CD4-positive, alpha-beta T cell (primary cell): ENCODE data around the gene CYFIP1. TPM values are rescaled to one million over a fixed set of nuclear protein-coding genes. Genes with fewer than 3 reads are reported as not detected.

Source experiments
- ATAC-seq: fragments of 200-7000 bp; cut with Tn5 transposase; one replicate; pipeline ENCODE4 v1.10.0; 2022; ENCODE audit warnings: mild to moderate bottlenecking; ENCODE audit not compliant: poor library complexity
- CTCF ChIA-PET: fragments of 350-600 bp; sonication (Branson Sonifier 250); formaldehyde crosslinking; loops from one replicate; lab custom pipeline; 2021; ENCODE audit warnings: antibody characterized with exemption, inconsistent platforms; lab: Charles Lee
- POLR2A ChIA-PET: fragments of 350-600 bp; sonication (Branson Sonifier 250); formaldehyde crosslinking; loops from one replicate; lab custom pipeline; 2021; ENCODE audit warnings: antibody characterized with exemption, inconsistent platforms; lab: Charles Lee
- DNase-seq, 14 experiments: peaks; one replicate each; pipeline ENCODE4 v3.0.0-alpha.2; 2013 to 2020; ENCODE audit warnings: mixed read lengths in 2 of 14
- H3K27ac ChIP-seq, 2 donors: one replicate each; pipeline versions ENCODE4 v1.5.1 to v1.7.0; 2013; ENCODE audit warnings: low read length in 2 of 2, low read depth in 1 of 2, mild to moderate bottlenecking in 1 of 2
- H3K27me3 ChIP-seq, 2 experiments: 1 replicate in 1 of 2; 2 replicates in 1 of 2; pipeline versions ENCODE4 v1.6.1 to v1.7.0; 2013; ENCODE audit warnings: low read length in 2 of 2, control low read depth in 1 of 2, mild to moderate bottlenecking in 1 of 2, moderate library complexity in 1 of 2; ENCODE audit not compliant: insufficient read depth in 2 of 2, control insufficient read depth in 1 of 2
- H3K36me3 ChIP-seq: one replicate; pipeline ENCODE4 v1.6.1; 2013; ENCODE audit warnings: low read length, control low read depth; ENCODE audit not compliant: insufficient read depth
- H3K4me1 ChIP-seq: one replicate; pipeline ENCODE4 v1.6.1; 2013; ENCODE audit warnings: low read length, control low read depth; ENCODE audit not compliant: insufficient read depth
- H3K4me3 ChIP-seq: one replicate; pipeline ENCODE4 v1.5.1; 2013; ENCODE audit warnings: mild to moderate bottlenecking, low read length, moderate library complexity
- H3K9me3 ChIP-seq, 2 experiments: 1 replicate in 1 of 2; 2 replicates in 1 of 2; pipeline versions ENCODE4 v1.6.1 to v1.7.0; 2013; ENCODE audit warnings: low read length in 2 of 2, mild to moderate bottlenecking in 2 of 2, control low read depth in 1 of 2, moderate library complexity in 1 of 2; ENCODE audit not compliant: control insufficient read depth in 1 of 2, insufficient read depth in 1 of 2
- H3K27ac Mint-ChIP-seq: one replicate; pipeline ENCODE4 v1.8.0; 2020; ENCODE audit warnings: mixed read lengths
- H3K27me3 Mint-ChIP-seq: one replicate; pipeline ENCODE4 v1.8.0; 2021; ENCODE audit warnings: mixed read lengths
- H3K36me3 Mint-ChIP-seq: one replicate; pipeline ENCODE4 v1.8.0; 2021; ENCODE audit warnings: low read depth, mixed read lengths
- H3K4me1 Mint-ChIP-seq: one replicate; pipeline ENCODE4 v1.8.0; 2021; ENCODE audit warnings: low read depth, mixed read lengths
- H3K4me3 Mint-ChIP-seq: one replicate; pipeline ENCODE4 v1.8.0; 2020; ENCODE audit warnings: mild to moderate bottlenecking, mixed read lengths
- H3K9me3 Mint-ChIP-seq: one replicate; pipeline ENCODE4 v1.8.0; 2020; ENCODE audit warnings: mixed read lengths
- intact Hi-C, 2 experiments: fragments of 100-400 bp; cut with DNase I in 1 of 2; cut with micrococcal nuclease in 1 of 2; formaldehyde crosslinking; loops; one replicate each; pipeline versions ENCODE4 v1.15.1 to v1.9.0; 2023 to 2025; cut with DNase I, micrococcal nuclease
- total RNA-seq, 174 experiments: library from RNA in 2 of 174; stranded (reverse) in 2 of 174; gene quantifications; one replicate each; pipeline ENCODE4 v1.2.3 and lab custom pipeline; 2021 to 2026
- TF ChIP-seq, protein P1 (sequence below): fragments of 200-600 bp; IDR thresholded peaks from one replicate; pipeline ENCODE4 v1.8.0; 2022; ENCODE audit warnings: antibody characterized with exemption, mild to moderate bottlenecking

CYFIP1 gene
- total RNA-seq, 2 experiments from 2014 or later = 3.2 to 4.4 TPM

DNA sequence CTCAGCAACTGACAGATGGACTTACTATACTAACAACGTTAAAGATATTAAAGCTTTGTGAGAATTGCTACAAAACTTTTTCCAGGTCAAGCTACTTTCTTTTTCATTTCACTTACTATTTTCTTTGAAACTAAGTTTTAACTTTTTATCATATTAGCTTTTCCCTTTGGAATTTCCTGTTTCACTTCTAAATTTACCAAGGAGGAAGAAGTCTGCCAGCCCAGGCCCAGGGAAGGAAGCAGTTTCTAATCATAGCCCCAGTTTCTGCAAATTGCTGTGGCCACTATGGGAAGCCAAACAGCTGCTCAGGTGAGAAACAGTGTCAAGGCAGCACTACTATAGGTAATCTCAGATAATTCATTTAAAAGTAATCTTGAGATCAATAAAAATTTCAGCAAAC is 18.4 kb downstream of the CYFIP1 start:
- H3K27ac ChIP-seq = no peak overlapping the region

DNA sequence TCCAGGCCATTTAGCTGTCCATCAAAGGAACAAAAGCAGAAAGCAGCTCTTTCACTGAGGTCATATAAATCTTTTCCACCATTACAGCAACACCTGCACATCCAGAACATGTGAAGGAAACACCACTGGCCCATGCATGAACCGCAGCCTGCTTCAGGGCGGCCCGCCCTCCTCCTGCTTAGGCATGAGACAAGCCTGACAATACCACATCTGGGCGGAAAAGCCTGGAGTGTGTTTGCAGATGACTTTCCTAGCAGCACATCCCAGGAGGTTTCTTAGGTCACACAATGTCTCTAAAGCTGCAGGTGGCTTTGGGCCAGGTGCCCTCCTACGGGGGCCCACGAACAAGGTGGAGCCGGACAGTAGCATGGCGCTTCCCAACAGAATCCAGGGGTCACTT is 19.6 kb downstream of the CYFIP1 start:
- H3K4me3 ChIP-seq = no peak overlapping the region
- ATAC-seq = no peak
- H3K27ac ChIP-seq = no peak overlapping the region
- ChIA-PET POLR2A (no interaction called here), CTCF (no interaction called here)
- Mint-ChIP-seq H3K27me3 (no peaks in the 10 kb centered on the region), H3K4me3 (no peak overlapping the region), H3K36me3 (no peaks in the 10 kb centered on the region), H3K9me3 (no peaks in the 10 kb centered on the region), H3K4me1 (no peaks in the 10 kb centered on the region), H3K27ac (no peak overlapping the region)
- DNase-seq = no peak
- no peaks in the 10 kb centered on the region for H3K36me3 ChIP-seq
- intact Hi-C loops = loop anchor here in 1 of 2 experiments (10.0 kb wide), 1 partner anchor 136 kb away; no protein-coding TSS in a partner anchor
- TF ChIP-seq, protein P1, sequence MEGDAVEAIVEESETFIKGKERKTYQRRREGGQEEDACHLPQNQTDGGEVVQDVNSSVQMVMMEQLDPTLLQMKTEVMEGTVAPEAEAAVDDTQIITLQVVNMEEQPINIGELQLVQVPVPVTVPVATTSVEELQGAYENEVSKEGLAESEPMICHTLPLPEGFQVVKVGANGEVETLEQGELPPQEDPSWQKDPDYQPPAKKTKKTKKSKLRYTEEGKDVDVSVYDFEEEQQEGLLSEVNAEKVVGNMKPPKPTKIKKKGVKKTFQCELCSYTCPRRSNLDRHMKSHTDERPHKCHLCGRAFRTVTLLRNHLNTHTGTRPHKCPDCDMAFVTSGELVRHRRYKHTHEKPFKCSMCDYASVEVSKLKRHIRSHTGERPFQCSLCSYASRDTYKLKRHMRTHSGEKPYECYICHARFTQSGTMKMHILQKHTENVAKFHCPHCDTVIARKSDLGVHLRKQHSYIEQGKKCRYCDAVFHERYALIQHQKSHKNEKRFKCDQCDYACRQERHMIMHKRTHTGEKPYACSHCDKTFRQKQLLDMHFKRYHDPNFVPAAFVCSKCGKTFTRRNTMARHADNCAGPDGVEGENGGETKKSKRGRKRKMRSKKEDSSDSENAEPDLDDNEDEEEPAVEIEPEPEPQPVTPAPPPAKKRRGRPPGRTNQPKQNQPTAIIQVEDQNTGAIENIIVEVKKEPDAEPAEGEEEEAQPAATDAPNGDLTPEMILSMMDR = no peak
- H3K9me3 ChIP-seq = peaks cover 0 to 4% of the 10 kb centered on the region in 2 experiments
- H3K27me3 ChIP-seq = no peaks in the 10 kb centered on the region
- H3K4me1 ChIP-seq = no peaks in the 10 kb centered on the region

More for the DNA sequence above, 18.4 kb downstream of the CYFIP1 start:
- CTCF ChIA-PET = no interaction called here
- Histone ChIP-seq H3K9me3 (peaks cover 0 to 4% of the 10 kb centered on the region in 2 experiments), H3K4me3 (no peak overlapping the region), H3K27me3 (no peaks in the 10 kb centered on the region), H3K4me1 (no peaks in the 10 kb centered on the region), H3K36me3 (no peaks in the 10 kb centered on the region)
- TF ChIP-seq, protein P1 = no peak
- H3K4me3 Mint-ChIP-seq = no peak overlapping the region
- no peaks in the 10 kb centered on the region for H3K36me3 Mint-ChIP-seq
- DNase-seq (no peak), ATAC-seq (no peak)
- intact Hi-C loops = loop anchor here in 1 of 2 experiments (10.0 kb wide), 1 partner anchor 137 kb away; no protein-coding TSS in a partner anchor
- H3K27ac Mint-ChIP-seq = no peak overlapping the region
- POLR2A ChIA-PET = no interaction called here
- H3K4me1 Mint-ChIP-seq = no peaks in the 10 kb centered on the region
- H3K9me3 Mint-ChIP-seq = no peaks in the 10 kb centered on the region
- H3K27me3 Mint-ChIP-seq = no peaks in the 10 kb centered on the region

DNA sequence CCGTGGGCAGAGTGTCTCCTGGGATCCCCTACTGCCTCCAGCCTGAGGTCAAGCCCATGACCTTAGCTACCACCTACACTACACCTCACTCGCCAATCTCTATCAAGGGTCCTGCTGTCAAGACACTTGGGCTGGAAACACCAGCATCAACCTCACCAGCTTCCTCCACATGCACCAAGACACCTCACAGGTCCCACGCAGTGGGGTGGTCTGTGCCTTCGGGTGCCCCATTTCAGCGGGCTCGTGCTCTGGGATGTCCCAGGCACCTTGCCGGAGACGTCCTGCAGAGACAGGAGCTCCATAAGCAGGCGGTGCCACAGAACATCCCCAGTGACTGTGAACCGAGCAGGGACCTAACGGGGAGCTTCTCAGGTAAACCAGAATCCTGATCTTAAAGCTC is 20.0 kb downstream of the CYFIP1 start:
- H3K9me3 ChIP-seq = peaks cover 0 to 4% of the 10 kb centered on the region in 2 experiments
- TF ChIP-seq, protein P1 = no peak
- H3K4me3 ChIP-seq = no peak overlapping the region
- ChIA-PET POLR2A (no interaction called here), CTCF (no interaction called here)
- Mint-ChIP-seq H3K36me3 (no peaks in the 10 kb centered on the region), H3K9me3 (no peaks in the 10 kb centered on the region), H3K27me3 (no peaks in the 10 kb centered on the region), H3K4me3 (no peak overlapping the region), H3K27ac (no peak overlapping the region), H3K4me1 (no peaks in the 10 kb centered on the region)
- no peak overlapping the region for H3K27ac ChIP-seq
- intact Hi-C loops = loop anchor here in 1 of 2 experiments (10.0 kb wide), 1 partner anchor 135 kb away; no protein-coding TSS in a partner anchor
- H3K27me3 ChIP-seq = no peaks in the 10 kb centered on the region
- no peak for ATAC-seq
- no peaks in the 10 kb centered on the region for H3K4me1 ChIP-seq
- no peaks in the 10 kb centered on the region for H3K36me3 ChIP-seq
- no peak for DNase-seq
